Measurements from ENCODE around the gene WDR49. TPM values are rescaled to one million over a fixed set of nuclear protein-coding genes. Genes with fewer than 3 reads are reported as not detected.

Gene WDR49
- total RNA-seq, 4 donors from 2014 or later, result not detected

DNA sequence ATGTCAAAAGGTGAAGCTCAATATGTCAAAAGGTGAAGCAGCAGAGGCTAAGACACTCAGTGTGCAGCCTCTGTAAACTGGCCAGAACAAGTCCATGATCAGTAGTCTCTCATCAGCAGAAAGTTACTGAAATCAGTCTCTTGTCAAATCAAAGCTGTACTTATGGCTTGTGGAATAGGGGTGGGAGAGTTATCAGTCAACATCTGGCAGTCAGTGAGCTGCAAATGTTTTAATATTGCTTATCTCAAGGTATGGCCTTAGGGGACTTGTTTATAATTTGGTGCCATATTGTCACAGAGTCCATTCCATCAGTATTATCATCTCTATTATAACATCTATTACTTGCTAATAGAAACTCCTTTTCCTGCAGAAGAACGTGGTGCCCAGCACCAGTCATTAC lies 14.9 kb upstream of the WDR49 start:
- no peaks in the 10 kb centered on the region for H3K4me1 ChIP-seq
- no peaks in the 10 kb centered on the region for H3K27me3 ChIP-seq
- H3K36me3 ChIP-seq, result peaks cover 10% of the 10 kb centered on the region
- TF ChIP-seq POLR2A (IDR thresholded peaks at IDR 0.05) (no peak), CTCF (IDR thresholded peaks at IDR 0.05) (no peak), POLR2AphosphoS5 (IDR thresholded peaks at IDR 0.05) (no peak), EP300 (IDR thresholded peaks at IDR 0.05) (no peak)
- no peak overlapping the region for H3K4me3 ChIP-seq
- no peak overlapping the region for H3K27ac ChIP-seq
- no peaks in the 10 kb centered on the region for H3K9me3 ChIP-seq
- WGBS, result 83% methylated on average over 1 of the region's 1 CpG
- DNase-seq (ENCODE audit: low spot score in 2 of 2), result no peak

DNA sequence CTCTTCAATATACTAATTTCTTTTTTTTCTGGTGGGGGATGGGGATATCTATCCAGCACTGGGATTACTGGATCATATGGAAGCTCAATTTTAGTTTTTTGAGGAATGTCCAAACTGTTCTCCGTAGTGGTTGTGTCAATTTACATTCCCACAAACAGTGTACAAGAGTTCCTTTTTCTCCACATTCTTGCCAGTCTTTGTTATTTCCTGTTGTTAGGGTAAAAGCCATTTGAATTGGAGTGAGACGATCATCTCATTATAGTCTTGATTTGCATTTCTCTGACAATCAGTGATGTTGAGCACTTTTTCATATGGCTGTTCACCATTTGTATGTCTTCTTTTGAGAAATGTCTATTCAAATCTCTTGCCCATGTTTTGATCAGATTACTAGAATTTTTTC lies 12.8 kb upstream of the WDR49 start:
- WGBS, result 82% methylated on average over 2 of the region's 2 CpGs
- H3K9me3 ChIP-seq, result no peaks in the 10 kb centered on the region
- no peaks in the 10 kb centered on the region for H3K27me3 ChIP-seq
- H3K36me3 ChIP-seq, result peaks cover 3% of the 10 kb centered on the region
- no peak overlapping the region for H3K27ac ChIP-seq
- no peak overlapping the region for H3K4me3 ChIP-seq
- no peak for TF ChIP-seq EP300 (IDR thresholded peaks at IDR 0.05)
- no peak for TF ChIP-seq POLR2AphosphoS5 (IDR thresholded peaks at IDR 0.05)
- DNase-seq (ENCODE audit: low spot score in 2 of 2), result no peak
- no peaks in the 10 kb centered on the region for H3K4me1 ChIP-seq

GRCh38 chr3:167662919-167663400 lies 9.2 kb upstream of the WDR49 start:
- Histone ChIP-seq H3K36me3 (no peaks in the 10 kb centered on the region), H3K4me1 (no peaks in the 10 kb centered on the region), H3K4me3 (no peak overlapping the region), H3K9me3 (no peaks in the 10 kb centered on the region), H3K27me3 (no peaks in the 10 kb centered on the region), H3K27ac (no peak overlapping the region)
- TF ChIP-seq CTCF (IDR thresholded peaks at IDR 0.05), result no peak
- TF ChIP-seq POLR2AphosphoS5 (IDR thresholded peaks at IDR 0.05), result no peak
- TF ChIP-seq EP300 (IDR thresholded peaks at IDR 0.05), result no peak
- TF ChIP-seq POLR2A (IDR thresholded peaks at IDR 0.05), result no peak
- DNase-seq (ENCODE audit: low spot score in 2 of 2), result no peak
- WGBS, result 90% methylated on average over 5 of the region's 5 CpGs

- TF ChIP-seq CTCF (IDR thresholded peaks at IDR 0.05) (no peak), EP300 (IDR thresholded peaks at IDR 0.05) (no peak), POLR2A (IDR thresholded peaks at IDR 0.05) (no peak), POLR2AphosphoS5 (IDR thresholded peaks at IDR 0.05) (no peak)
- no peaks in the 10 kb centered on the region for H3K4me1 ChIP-seq
- H3K9me3 ChIP-seq, result no peaks in the 10 kb centered on the region
- WGBS, result 73% methylated on average over 3 of the region's 3 CpGs
- no peak overlapping the region for H3K4me3 ChIP-seq
- no peaks in the 10 kb centered on the region for H3K36me3 ChIP-seq
- no peaks in the 10 kb centered on the region for H3K27me3 ChIP-seq
- no peak for DNase-seq (ENCODE audit: low spot score in 2 of 2)
- no peak overlapping the region for H3K27ac ChIP-seq
Observed at GRCh38 chr3:167657684-167658225, 4.0 kb upstream of the WDR49 start.

DNA sequence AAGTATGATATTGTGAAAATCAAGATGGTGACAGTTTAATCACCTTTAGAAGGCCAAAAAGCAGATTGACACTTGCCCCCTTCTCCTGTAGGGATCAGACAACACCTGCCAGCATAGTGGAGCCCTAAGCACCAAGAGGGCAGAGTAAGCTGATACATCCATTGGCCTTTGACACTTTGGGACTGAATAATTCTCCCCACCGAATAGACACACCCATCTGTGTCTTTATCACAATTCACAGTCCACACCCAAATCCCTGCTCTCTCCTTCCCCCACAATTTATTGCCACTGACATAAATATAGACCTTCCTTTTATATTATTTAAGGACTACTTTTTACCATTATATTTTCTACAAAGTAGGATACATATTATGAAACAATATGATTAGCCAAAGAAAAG lies 3.1 kb upstream of the WDR49 start:
- 64% methylated on average over 1 of the region's 1 CpG for WGBS
- H3K36me3 ChIP-seq, result no peaks in the 10 kb centered on the region
- no peaks in the 10 kb centered on the region for H3K4me1 ChIP-seq
- H3K4me3 ChIP-seq, result no peak overlapping the region
- no peak overlapping the region for H3K27ac ChIP-seq
- H3K27me3 ChIP-seq, result no peaks in the 10 kb centered on the region
- DNase-seq (ENCODE audit: low spot score in 2 of 2), result no peak
- TF ChIP-seq CTCF (IDR thresholded peaks at IDR 0.05) (no peak), EP300 (IDR thresholded peaks at IDR 0.05) (no peak), POLR2A (IDR thresholded peaks at IDR 0.05) (no peak), POLR2AphosphoS5 (IDR thresholded peaks at IDR 0.05) (no peak)
- no peaks in the 10 kb centered on the region for H3K9me3 ChIP-seq

GRCh38 chr3:167653155-167653554 lies 587 bp downstream of the WDR49 start:
- TF ChIP-seq POLR2AphosphoS5 (IDR thresholded peaks at IDR 0.05) (no peak), EP300 (IDR thresholded peaks at IDR 0.05) (no peak), CTCF (IDR thresholded peaks at IDR 0.05) (no peak), POLR2A (IDR thresholded peaks at IDR 0.05) (no peak)
- Histone ChIP-seq H3K4me3 (no peak overlapping the region), H3K36me3 (no peaks in the 10 kb centered on the region), H3K27ac (no peak overlapping the region), H3K4me1 (no peaks in the 10 kb centered on the region), H3K9me3 (no peaks in the 10 kb centered on the region), H3K27me3 (no peaks in the 10 kb centered on the region)
- DNase-seq (ENCODE audit: low spot score in 2 of 2), result no peak
- 78% methylated on average over 1 of the region's 1 CpG for WGBS

All from suprapubic skin (tissue), 4 donors.